Lung (tissue), 12 donors: ENCODE data around the gene SLF1. TPM values are rescaled to one million over a fixed set of nuclear protein-coding genes. Genes with fewer than 3 reads are reported as not detected.

Experiments used
- ATAC-seq: fragments of 200-7000 bp; cut with Tn5 transposase; one replicate; pipeline ENCODE4 v1.9.1; 2020; ENCODE audit warnings: moderate number of reproducible peaks; ENCODE audit not compliant: insufficient read depth, low FRiP score
- DNase-seq, 3 donors: peaks; one replicate each; pipeline ENCODE4 v3.0.0-alpha.2; 2013 to 2017
- H3K27ac ChIP-seq, 2 donors: one replicate each; pipeline ENCODE4 v1.5.1; 2013; ENCODE audit warnings: mild to moderate bottlenecking in 2 of 2, moderate library complexity in 2 of 2, control low read depth in 1 of 2, inconsistent platforms in 1 of 2, low read depth in 1 of 2, low read length in 1 of 2
- H3K27me3 ChIP-seq, 3 donors: one replicate each; pipeline ENCODE4 v1.5.1; 2013; ENCODE audit warnings: low read length in 2 of 3; ENCODE audit not compliant: control insufficient read depth in 3 of 3, insufficient read depth in 3 of 3
- H3K36me3 ChIP-seq, 4 donors: one replicate each; pipeline ENCODE4 v1.5.1; 2013; ENCODE audit warnings: low read length in 4 of 4, mild to moderate bottlenecking in 1 of 4, moderate library complexity in 1 of 4; ENCODE audit not compliant: control insufficient read depth in 4 of 4, insufficient read depth in 4 of 4
- H3K4me1 ChIP-seq, 5 donors: one replicate each; pipeline ENCODE4 v1.5.1; 2013; ENCODE audit warnings: low read length in 5 of 5, mild to moderate bottlenecking in 2 of 5, moderate library complexity in 1 of 5; ENCODE audit not compliant: control insufficient read depth in 5 of 5, insufficient read depth in 5 of 5
- H3K4me3 ChIP-seq: one replicate; pipeline ENCODE4 v1.5.1; 2013; ENCODE audit warnings: mild to moderate bottlenecking, control low read depth, moderate library complexity
- H3K9ac ChIP-seq, 2 donors: one replicate each; pipeline ENCODE4 v1.5.1; 2013; ENCODE audit warnings: low read length in 2 of 2, control low read depth in 1 of 2; ENCODE audit not compliant: insufficient read depth in 1 of 2
- H3K9me3 ChIP-seq, 4 donors: one replicate each; pipeline ENCODE4 v1.5.1; 2013; ENCODE audit warnings: low read length in 3 of 4, mild to moderate bottlenecking in 1 of 4, moderate library complexity in 1 of 4; ENCODE audit not compliant: control insufficient read depth in 4 of 4, insufficient read depth in 3 of 4
- CTCF ChIP-seq: IDR thresholded peaks from 2 replicates; pipeline ENCODE4 v1.5.1; 2012; ENCODE audit warnings: mild to moderate bottlenecking; ENCODE audit errors: control extremely low read depth, extremely low read depth
- WGBS, 2 donors: extraction: QIAGEN DNeasy Blood & Tissue Kit; methylation state at CpG; one replicate each; pipeline ENCODE4 v1.1.7; 2013; 5-methylcytosine and 5-hydroxymethylcytosine counted together
- polyA plus RNA-seq, 2 donors: library from polyadenylated mRNA; stranded (reverse); fragments of 200-250 nt; gene quantifications; one replicate each; pipeline ENCODE4 v1.2.1, GENCODE V29; 2013
- total RNA-seq, 2 donors: library from RNA; depleted of rRNA in 1 of 2; stranded (reverse); fragments of >200 nt in 1 of 2; gene quantifications; one replicate each; pipeline ENCODE4 v1.2.1, GENCODE V29; 2014 to 2021
- donor health status: control.
- donor health status: control.
- donor health status: Bipolar disorder and iron deficiency.
- donor health status: healthy.
- donor health status: DM: yes; HTN: yes; CAD: no.

Gene SLF1
- total and polyA plus RNA-seq, 4 donors = 2.1 to 29.5 (median 5.0) TPM

DNA sequence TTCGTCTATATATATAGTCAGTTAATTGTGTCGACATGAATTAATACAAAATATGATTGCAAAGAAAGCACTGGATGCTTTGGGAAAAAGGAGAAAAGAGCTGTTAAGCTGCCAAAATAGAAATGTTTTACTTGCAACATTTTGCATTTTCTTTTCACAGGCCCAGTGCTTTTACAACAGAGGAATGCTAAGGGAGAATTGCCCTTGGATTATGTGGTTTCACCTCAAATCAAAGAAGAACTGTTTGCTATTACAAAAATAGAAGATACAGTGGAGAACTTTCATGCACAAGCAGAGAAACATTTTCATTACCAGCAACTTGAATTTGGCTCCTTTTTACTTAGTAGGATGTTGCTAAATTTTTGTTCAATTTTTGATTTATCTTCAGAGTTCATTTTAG, 76.2 kb downstream of the SLF1 start:
- Histone ChIP-seq H3K27me3 (no peaks in the 10 kb centered on the region), H3K9ac (no peak overlapping the region), H3K27ac (no peak overlapping the region), H3K4me3 (no peak overlapping the region), H3K4me1 (peaks cover 0 to 17% (median 7%) of the 10 kb centered on the region in 5 donors), H3K36me3 (peaks cover 0 to 4% (median 2%) of the 10 kb centered on the region in 4 donors), H3K9me3 (no peaks in the 10 kb centered on the region)
- DNase-seq (no peak), ATAC-seq (no peak)
- no peak for TF ChIP-seq CTCF
- WGBS, 2 donors = 95 to 98% methylated on average over 2 of the region's 2 CpGs

DNA sequence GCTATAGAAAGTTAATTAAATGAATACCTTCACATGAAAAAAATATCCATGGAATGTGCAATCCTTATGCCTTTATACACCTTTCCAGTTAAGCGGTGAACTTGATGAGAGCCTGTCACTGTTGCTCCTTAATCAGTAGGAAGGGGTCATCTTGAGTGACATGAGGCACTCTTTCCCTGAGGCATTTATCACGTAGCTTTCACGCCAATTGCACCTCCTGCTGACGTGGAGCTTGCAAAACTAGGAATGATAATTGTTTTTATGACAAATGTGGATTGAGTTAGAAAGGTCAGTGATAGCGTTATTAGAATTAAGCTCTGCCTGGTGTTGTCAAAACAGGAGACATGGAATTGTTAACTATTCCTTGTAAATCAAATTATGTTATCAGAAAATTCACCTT, 79.7 kb downstream of the SLF1 start:
- no peaks in the 10 kb centered on the region for H3K27me3 ChIP-seq
- no peaks in the 10 kb centered on the region for H3K4me1 ChIP-seq
- no peak overlapping the region for H3K27ac ChIP-seq
- WGBS, 2 donors = 87 to 95% methylated on average over 5 of the region's 5 CpGs
- peaks cover 0 to 4% (median 0%) of the 10 kb centered on the region in 4 donors for H3K36me3 ChIP-seq
- H3K9me3 ChIP-seq = no peaks in the 10 kb centered on the region
- no peak overlapping the region for H3K9ac ChIP-seq
- DNase-seq = no peak
- no peak overlapping the region for H3K4me3 ChIP-seq
- no peak for ATAC-seq
- TF ChIP-seq CTCF = no peak

- H3K27me3 ChIP-seq = no peaks in the 10 kb centered on the region
- H3K36me3 ChIP-seq = peaks cover 0 to 4% (median 0%) of the 10 kb centered on the region in 4 donors
- ATAC-seq = no peak
- H3K4me3 ChIP-seq = no peak overlapping the region
- no peak overlapping the region for H3K9ac ChIP-seq
- no peaks in the 10 kb centered on the region for H3K9me3 ChIP-seq
- no peak for DNase-seq
- TF ChIP-seq CTCF = no peak
- 91 to 94% methylated on average over 2 of the region's 2 CpGs for WGBS, 2 donors
- no peaks in the 10 kb centered on the region for H3K4me1 ChIP-seq
- H3K27ac ChIP-seq = no peak overlapping the region
Measured at GRCh38 chr5:94699562-94699961, 81.1 kb downstream of the SLF1 start.

DNA sequence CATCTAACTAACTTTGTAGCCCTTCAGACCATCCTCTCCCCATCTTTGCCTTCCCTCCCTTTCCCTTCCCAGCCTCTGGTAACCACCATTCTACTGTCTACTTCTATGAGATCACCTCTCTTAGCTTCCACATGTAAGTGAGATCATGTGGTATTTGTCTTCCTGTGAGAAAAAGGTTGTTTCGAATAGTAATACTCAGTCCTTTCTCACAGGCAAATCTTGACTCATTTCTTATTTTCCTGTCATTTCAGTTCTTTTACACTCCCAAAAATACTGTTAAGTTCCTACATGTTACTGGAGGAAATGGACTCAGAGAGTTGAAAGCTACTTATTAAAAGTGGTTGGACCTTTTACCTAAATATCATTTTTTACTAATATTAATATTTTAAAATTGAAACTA, 82.1 kb downstream of the SLF1 start:
- H3K27me3 ChIP-seq = no peaks in the 10 kb centered on the region
- no peak for TF ChIP-seq CTCF
- no peaks in the 10 kb centered on the region for H3K4me1 ChIP-seq
- WGBS, 2 donors = 83 to 88% methylated on average over 1 of the region's 1 CpG
- DNase-seq = no peak
- H3K27ac ChIP-seq = no peak overlapping the region
- no peak for ATAC-seq
- no peaks in the 10 kb centered on the region for H3K9me3 ChIP-seq
- H3K36me3 ChIP-seq = peaks cover 0 to 4% (median 0%) of the 10 kb centered on the region in 4 donors
- H3K9ac ChIP-seq = no peak overlapping the region
- H3K4me3 ChIP-seq = no peak overlapping the region
